Loucy (cell line): ENCODE measurements around the gene TJP2.

Experiments used
- H2AFZ ChIP-seq: fragments of 200-600 bp; sonication (generic); 2 replicates; pipeline ENCODE4 v1.6.0; 2016; ENCODE audit warnings: antibody characterized with exemption, mild to moderate bottlenecking, low read length, moderate library complexity
- H3F3A ChIP-seq: fragments of 200-600 bp; 2 replicates; pipeline ENCODE4 v1.6.0; 2016; ENCODE audit warnings: antibody characterized with exemption, low read depth, mild to moderate bottlenecking
- H3K27me3 ChIP-seq: fragments of 200-600 bp; sonication (generic); 2 replicates; pipeline ENCODE4 v1.6.1; 2014; ENCODE audit warnings: low read length, mild to moderate bottlenecking; ENCODE audit not compliant: insufficient read depth, poor library complexity, severe bottlenecking
- H3K36me3 ChIP-seq: fragments of 200-600 bp; sonication (generic); 2 replicates; pipeline ENCODE4 v1.6.1; 2016; ENCODE audit warnings: low read length; ENCODE audit not compliant: insufficient read depth
- H3K4me1 ChIP-seq: fragments of 200-600 bp; sonication (generic); 2 replicates; pipeline ENCODE4 v1.5.1; 2014; ENCODE audit warnings: low read length, mild to moderate bottlenecking; ENCODE audit not compliant: insufficient read depth, poor library complexity, severe bottlenecking
- H3K4me2 ChIP-seq: fragments of 200-600 bp; sonication (generic); 2 replicates; pipeline ENCODE4 v1.6.0; 2014; ENCODE audit warnings: antibody characterized with exemption, low read length, low read depth, mild to moderate bottlenecking; ENCODE audit not compliant: poor library complexity, severe bottlenecking
- H3K4me3 ChIP-seq: fragments of 200-600 bp; sonication (generic); 2 replicates; pipeline ENCODE4 v1.5.1; 2014; ENCODE audit warnings: low read length, mild to moderate bottlenecking, mixed read lengths; ENCODE audit not compliant: poor library complexity, severe bottlenecking
- H3K79me2 ChIP-seq: fragments of 200-600 bp; sonication (generic); 2 replicates; pipeline ENCODE4 v1.6.1; 2014; ENCODE audit warnings: low read length; ENCODE audit not compliant: insufficient read depth
- H3K9ac ChIP-seq: fragments of 200-600 bp; sonication (generic); 2 replicates; pipeline ENCODE4 v1.6.0; 2014; ENCODE audit warnings: mild to moderate bottlenecking, low read depth, low read length, moderate library complexity; ENCODE audit not compliant: poor library complexity, severe bottlenecking
- H3K9me2 ChIP-seq: fragments of 200-600 bp; sonication (generic); replicated peaks from 2 replicates; pipeline ENCODE4 v1.6.1; 2016; ENCODE audit warnings: low read depth, low read length, mixed read lengths
- H3K9me3 ChIP-seq: fragments of 200-600 bp; sonication (generic); 2 replicates; pipeline ENCODE4 v1.6.1; 2014; ENCODE audit warnings: mild to moderate bottlenecking, antibody characterized with exemption, low read length, low read depth; ENCODE audit not compliant: insufficient read depth
- H4K20me1 ChIP-seq: fragments of 200-600 bp; sonication (generic); 2 replicates; pipeline ENCODE4 v1.6.0; 2014; ENCODE audit warnings: antibody characterized with exemption, low read length, mild to moderate bottlenecking; ENCODE audit not compliant: insufficient read depth, poor library complexity, severe bottlenecking
- CTCF ChIP-seq: fragments of 200-600 bp; sonication (generic); conservative IDR thresholded peaks from 2 replicates; pipeline ENCODE4 v1.5.1; 2014; ENCODE audit warnings: mild to moderate bottlenecking, antibody characterized with exemption, low read length
- EZH2phosphoT487 ChIP-seq: fragments of 200-600 bp; IDR thresholded peaks from 2 replicates; pipeline ENCODE4 v1.6.1; 2018; ENCODE audit warnings: antibody characterized with exemption, mild to moderate bottlenecking, moderate library complexity, borderline replicate concordance

The TJP2 gene

GRCh38 chr9:69198521-69199220 is 24.6 kb downstream of the TJP2 start:
- Histone ChIP-seq H3K9me3 (no peaks in the 10 kb centered on the region), H3K9me2 (no peaks in the 10 kb centered on the region), H3K9ac (no peak overlapping the region), H3K27me3 (no peaks in the 10 kb centered on the region), H3K36me3 (no peaks in the 10 kb centered on the region), H3K4me3 (no peak overlapping the region), H3K4me2 (no peak overlapping the region), H3K4me1 (peaks cover 18% of the 10 kb centered on the region), H4K20me1 (peaks cover 29% of the 10 kb centered on the region), H3F3A (no peaks in the 10 kb centered on the region), H3K79me2 (peaks cover 93% of the 10 kb centered on the region), H2AFZ (no peak overlapping the region)
- TF ChIP-seq EZH2phosphoT487 (no peak), CTCF (no peak)

GRCh38 chr9:69199769-69200470 is 25.8 kb downstream of the TJP2 start:
- Histone ChIP-seq H3F3A (no peaks in the 10 kb centered on the region), H3K9me3 (no peaks in the 10 kb centered on the region), H3K9me2 (no peaks in the 10 kb centered on the region), H3K4me1 (peaks cover 16% of the 10 kb centered on the region), H3K4me2 (peak overlapping the region; percentile 41), H3K36me3 (no peaks in the 10 kb centered on the region), H4K20me1 (peaks cover 20% of the 10 kb centered on the region), H3K4me3 (peak overlapping the region; percentile 9), H3K79me2 (peaks cover 93% of the 10 kb centered on the region), H3K9ac (no peak overlapping the region), H2AFZ (no peak overlapping the region), H3K27me3 (no peaks in the 10 kb centered on the region)
- TF ChIP-seq CTCF (peak; percentile 35), EZH2phosphoT487 (no peak)

GRCh38 chr9:69202556-69202955 is 28.5 kb downstream of the TJP2 start:
- peaks cover 85% of the 10 kb centered on the region for H3K79me2 ChIP-seq
- H3F3A ChIP-seq: no peaks in the 10 kb centered on the region
- H3K9me3 ChIP-seq: no peaks in the 10 kb centered on the region
- no peak overlapping the region for H3K4me2 ChIP-seq
- H3K36me3 ChIP-seq: no peaks in the 10 kb centered on the region
- H3K4me3 ChIP-seq: no peak overlapping the region
- H2AFZ ChIP-seq: no peak overlapping the region
- TF ChIP-seq CTCF (no peak), EZH2phosphoT487 (no peak)
- H3K4me1 ChIP-seq: peaks cover 16% of the 10 kb centered on the region
- no peaks in the 10 kb centered on the region for H3K27me3 ChIP-seq
- H3K9ac ChIP-seq: no peak overlapping the region
- peaks cover 21% of the 10 kb centered on the region for H4K20me1 ChIP-seq
- H3K9me2 ChIP-seq: no peaks in the 10 kb centered on the region
